ENCODE results near the gene ICE1.
"Not testable (repeated sequence)": the region's sequence is repeated elsewhere in the genome, so short reads cannot be mapped to it uniquely, and the experiment has no call there.

The ICE1 gene, protein sequence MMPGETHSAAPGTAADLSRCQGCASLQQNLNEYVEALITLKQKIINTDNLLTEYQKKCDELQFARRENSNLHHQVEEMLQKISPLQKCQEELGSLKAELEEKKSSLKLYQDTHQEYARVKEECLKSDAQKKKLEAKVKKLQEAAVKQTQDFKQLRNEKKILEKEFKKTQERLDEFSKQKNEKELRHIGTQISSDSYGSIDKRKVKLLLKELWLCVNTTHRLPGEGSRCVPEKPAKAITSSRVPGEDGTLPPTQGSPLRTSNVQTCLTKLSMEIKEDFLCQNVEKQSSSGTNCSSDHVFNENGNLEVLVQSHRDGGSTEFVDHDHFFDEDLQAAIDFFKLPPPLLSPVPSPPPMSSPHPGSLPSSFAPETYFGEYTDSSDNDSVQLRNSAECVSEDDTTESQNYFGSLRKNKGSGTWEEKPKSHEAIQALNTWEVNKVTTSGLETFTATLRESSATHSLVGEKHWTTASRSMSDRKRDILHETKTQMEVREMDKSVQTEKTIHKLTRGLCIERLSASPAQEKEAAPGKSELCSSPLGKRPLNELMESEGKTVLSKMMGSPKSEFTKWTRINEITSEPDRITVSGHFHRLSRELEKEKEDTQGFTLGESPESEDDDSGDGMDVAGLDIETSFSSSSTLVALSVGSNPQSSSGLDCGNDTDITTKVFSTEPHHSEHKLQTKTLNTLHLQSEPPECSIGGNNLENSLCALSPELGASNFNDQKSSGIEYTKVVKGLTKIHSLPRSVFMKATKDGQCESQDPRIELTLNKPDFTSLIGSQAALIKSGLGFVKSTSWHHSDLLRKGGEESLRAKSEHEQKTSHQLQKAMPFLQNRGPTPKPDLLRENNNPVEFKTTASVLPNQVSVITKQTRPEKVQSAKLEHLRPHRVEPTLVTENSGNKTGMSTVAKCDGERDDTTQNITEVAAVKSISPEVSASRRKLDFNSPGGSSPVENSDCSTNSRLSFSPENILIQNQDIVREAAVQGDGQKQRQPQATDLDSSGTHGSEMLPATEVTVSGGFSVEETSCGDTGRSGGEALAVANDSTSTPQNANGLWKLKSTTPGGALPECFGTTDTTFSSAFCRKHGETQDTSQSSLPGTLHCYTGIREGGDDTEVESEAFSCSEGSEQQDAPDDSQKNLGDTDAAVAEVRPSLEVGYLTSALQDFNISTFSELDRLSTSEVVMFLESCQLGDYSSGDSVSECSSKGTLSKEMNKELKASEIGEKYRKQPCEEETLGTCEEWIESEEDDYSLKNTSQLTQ (N-terminal part only)

DNA sequence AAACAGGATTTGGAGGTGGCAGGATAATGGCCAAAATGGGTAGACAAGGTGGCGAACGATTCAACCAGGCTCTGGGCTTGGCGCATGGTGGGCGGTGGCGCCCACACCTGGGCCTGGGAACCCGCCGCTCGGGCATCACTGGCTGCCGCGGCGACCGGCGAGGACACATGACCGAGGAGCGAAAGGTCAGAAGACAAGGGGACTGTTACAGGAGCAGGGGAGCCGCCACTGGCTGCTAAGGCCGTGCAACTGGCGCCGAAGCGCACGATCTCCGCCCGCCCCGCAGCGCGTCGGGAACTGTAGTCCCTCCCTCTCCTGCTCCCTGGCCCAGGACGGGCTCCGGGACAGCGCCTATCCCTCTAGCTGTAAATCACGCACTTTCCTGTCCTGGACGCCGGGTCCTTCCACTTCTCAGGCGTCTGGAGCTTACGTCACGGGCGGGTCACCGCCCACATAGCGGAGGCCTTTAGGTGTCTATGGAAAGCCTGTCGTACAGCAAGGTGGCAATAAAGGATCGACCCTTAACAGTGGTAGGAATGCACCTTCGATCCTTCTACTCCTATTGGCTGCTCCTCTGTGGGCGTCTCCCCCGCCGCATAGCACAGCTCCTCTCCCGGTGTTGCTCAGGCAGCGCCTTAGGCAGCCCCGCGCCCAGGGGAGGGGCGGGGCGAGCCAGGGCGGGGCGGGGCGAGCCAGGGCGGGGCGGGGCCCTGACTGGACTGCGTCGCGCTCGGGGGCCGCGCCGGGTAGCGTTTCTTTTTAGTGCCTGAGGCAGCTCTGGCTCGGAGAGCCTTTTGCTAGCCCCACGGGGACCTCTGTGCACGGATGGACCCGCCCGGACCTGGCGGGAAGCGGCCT lies at the start of gene ICE1:
TSS of gene ICE1 (plus strand) at position 717 of the 858 bp plus-strand sequence. CDS start 239 bp downstream, outside the sequence.
- DNase-seq (ENCODE audit: low spot score): peak; percentile 99

DNA sequence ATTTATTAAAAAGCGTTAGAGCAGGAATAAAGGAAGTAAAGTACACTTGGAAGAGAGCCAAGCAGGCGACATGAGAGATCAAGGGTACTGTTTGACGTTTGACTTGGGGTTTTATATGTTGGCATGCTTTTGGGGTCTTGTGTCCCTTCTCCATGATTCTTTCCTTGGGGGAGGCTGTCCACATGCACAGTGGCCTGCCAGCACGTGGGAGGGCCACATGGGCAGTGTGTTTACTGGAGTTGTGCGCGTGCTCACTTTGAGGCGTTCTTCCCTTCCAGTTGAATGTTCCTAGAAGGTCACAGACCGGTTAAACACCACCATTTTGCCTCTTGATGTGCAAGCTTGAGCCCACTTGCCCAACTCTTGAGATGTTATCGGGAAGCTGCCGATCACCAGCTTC lies 49.5 kb upstream of the ICE1 start:
- no peak for DNase-seq (ENCODE audit: low spot score)

DNA sequence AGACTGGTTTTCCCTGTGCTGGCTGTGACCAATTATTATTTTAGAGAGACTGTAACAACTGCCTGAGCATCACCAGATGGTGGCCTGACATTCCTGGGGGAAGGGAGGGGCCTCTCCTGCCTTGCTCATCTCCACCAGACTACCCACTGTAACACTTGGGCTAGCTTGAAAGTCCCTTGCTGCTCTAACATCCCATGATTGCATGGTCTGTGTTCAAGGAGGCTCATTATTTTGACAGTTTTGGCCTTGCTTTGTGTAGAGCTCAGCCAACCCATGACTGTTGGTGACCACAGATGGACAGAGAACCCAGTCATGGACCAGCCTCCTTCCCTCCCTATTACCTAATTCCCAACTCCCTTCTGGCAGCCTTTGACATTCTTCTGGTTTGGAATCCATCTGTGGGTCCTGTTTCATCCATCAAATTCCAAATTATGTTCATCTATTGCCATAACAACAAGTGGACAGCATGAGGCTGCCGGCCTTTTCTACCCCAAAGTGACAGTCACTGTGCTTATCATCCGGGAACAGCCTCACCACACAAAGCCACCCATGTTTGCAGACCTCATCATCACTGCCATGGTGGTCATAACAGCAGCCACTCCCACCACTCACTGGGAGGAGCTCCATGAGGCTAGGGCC lies 49.0 kb upstream of the ICE1 start:
- no peak for DNase-seq (ENCODE audit: low spot score)

DNA sequence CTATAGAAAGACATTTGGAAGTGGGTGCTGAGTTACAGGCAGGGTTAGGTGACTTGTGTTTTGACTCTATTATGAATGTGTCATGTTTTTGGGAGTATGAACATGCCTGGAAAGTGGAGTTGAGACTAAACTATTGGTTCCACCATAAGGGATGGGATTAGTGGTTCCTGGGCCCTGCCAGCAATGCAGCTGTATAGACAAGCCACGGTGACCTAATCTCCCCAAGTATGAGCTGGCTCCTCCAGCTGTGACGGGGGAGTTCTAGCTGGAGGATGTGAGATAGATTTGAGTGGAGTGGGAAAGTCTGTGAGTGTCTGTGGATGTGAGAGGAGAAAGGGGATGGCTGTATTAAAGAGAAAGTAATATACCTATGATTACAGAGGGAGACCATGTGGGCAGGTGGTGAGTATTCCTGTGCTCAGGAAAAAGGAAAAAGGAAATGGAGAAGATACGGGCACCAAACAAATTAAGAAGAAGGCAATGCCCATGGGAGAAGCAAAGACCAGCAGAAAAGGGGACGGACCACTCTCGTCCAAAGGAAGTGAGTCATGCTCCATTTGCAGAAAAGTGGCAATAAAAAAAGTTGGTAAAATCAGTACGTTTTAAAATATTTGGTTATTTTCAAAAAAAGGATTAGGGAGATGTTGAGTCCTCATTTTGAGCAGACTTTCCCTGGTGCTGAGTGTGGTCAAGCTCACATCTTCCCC lies 48.3 kb upstream of the ICE1 start:
- no peak for DNase-seq (ENCODE audit: low spot score)

DNA sequence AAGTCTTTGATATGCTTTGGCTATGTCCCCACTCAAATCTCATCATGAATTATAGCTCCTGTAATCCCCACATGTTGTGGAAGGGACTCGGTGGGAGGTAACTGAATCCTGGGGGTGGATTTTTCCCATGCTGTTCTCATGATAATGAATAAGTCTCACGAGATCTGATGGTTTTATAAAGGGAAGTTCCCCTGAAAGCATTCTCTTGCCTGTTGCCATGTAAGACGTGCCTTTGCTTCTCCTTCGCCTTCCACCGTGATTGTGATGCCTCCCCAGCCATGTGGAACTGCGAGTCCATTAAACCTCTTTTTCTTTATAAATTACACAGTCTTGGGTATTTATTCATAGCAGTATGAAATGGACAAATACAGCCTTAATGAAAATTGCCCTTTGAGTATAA lies 44.7 kb upstream of the ICE1 start:
- DNase-seq (ENCODE audit: low spot score): no peak

DNA sequence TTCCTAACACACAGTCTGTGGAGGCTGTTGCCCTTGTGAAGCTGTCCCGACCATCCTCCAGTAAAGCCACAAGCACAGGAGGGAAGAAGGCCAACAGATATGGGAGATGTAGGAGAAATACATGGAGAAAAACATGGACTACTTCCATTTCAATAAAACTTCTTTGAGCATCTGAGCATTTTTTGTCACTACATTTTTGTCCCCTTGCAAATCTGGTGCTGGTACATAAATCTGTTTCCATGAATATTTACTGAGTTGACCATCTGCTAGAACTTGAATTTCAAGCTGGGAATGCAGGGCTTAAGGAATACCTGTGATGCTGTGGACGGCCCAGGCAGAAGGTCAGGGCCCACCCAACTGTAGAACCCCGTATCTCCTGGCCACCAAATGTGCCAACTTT lies 43.9 kb upstream of the ICE1 start:
- no peak for DNase-seq (ENCODE audit: low spot score)

DNA sequence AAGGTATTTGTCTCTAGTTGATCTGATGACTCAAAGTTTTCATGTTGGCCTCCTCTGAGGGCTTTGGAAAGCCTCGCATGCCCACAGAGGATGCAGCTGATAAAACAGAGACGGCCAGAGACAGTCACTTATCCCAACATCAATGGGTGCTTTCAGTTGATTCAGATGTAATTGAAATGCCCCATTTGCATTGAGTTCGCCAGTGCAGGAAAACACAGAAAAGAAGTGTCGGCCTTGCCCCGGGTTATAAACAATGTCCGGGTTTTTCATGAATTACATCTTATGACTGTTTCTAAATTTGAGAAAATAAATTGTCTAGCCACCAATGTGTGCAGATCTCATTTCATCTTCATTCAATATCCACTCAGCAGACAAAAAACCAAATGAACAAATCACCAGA lies 42.2 kb upstream of the ICE1 start:
- no peak for DNase-seq (ENCODE audit: low spot score)

DNA sequence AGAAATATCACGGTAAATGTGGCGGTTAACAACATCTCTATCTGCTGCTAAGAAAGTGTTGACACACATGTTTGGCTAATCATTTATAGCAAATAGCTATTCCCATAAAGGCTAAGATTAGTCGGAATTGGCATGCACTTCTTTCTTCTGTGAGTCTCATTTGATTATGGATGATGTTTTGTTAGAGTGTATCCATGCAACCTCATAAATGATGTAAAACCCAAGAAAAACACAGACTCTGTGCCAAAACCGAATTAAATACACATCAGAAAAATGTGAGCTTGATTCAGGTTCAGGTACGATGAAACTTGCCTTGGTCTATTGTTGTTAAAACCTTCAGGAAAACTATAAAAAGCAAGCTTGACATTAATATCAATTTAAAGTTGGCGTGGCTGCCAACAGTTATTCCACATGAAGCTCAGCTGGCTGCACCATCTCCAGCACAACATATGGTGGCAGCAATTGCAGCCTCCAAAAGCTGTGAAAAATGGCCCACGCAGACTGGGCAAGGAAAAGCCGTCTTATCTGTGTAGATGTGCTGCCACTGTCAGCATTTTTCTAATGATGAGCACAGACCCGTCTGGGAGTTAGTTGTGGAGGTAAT lies 41.1 kb upstream of the ICE1 start:
- peak; percentile 9 for DNase-seq (ENCODE audit: low spot score)

DNA sequence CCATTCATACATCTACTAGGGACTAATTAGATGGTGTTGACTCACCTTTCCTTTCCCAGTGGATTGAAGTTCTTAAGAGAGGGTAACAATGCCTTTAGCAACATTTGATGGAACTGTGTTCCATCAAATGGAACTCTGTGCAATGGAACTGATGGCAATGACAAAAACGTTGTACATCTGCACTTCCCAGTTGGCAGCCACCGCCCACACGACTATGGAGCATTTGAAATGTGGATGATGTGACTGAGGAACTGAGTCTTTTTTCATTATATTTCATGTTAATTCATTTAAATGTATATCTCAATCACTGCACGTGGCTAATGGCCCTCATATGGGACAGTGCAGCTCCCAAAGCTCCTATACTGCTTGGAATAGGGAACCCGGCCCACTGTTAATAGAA lies 39.0 kb upstream of the ICE1 start:
- no peak for DNase-seq (ENCODE audit: low spot score)

DNA sequence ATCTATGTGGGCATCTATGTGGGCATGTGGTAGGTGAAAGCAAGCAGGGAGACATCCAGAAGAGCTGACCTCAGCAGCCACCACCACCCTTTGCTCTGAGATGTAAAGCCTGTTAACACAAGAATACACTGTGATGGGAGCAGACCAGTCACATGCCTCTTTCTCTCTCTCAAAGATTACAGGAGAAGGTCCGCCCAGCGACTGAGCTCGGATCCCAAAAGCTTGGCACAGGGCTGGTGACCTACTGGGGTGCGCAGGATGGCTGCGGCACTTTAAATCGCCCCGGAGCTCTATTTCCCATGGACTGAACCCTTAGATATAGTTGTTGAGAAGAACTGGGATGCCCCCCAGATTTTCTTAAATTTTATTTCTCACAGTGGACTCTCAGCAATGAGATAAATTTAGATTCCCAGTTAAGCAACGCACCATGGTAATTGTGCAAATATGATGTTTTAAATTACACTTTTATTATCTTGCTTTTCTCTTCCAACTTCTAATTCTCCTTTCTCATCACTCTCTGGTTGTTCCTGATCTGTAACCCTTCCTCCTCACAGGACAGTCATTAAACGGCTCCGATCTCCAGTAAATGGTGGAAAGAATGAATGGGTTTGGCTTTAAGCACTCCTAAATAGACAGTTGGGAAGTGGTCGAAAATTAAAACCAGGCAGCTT lies 37.7 kb upstream of the ICE1 start:
- DNase-seq (ENCODE audit: low spot score): no peak

DNA sequence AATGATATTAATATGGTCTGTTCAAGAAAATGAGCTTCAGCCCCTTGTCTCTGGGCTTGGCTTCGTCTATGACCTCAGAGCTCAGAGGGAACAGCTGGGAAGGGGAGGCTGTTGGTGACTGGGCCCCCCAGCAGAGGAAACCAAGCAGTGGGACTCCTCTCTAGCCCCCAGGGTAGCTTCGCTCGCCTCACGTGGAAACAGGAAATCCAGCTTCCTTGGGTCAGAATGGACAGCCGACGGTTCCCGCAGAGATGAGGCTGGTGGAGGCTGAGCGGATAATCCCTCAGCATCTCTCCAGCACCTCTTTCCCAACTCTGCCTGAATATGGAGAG lies 37.2 kb upstream of the ICE1 start:
- no peak for DNase-seq (ENCODE audit: low spot score)

DNA sequence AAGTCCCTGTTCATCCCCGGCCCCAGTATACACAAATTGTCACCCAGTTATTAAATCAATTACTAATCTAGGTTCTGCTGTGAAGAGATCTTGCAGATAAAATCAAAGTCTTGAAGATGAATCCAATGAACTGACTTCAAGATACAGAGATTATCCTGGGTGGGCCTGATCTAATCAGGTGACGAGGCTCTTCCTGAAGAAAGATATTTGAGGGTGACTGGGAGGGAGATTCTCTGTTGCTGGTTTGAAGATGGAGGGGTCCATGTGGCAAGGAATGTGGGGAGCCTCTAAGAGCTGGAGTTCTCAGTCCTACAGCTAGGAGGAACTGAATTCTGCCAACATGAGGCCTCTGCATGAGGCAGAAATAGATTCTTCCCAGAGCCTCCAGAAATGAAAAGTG lies 36.1 kb upstream of the ICE1 start:
- DNase-seq (ENCODE audit: low spot score): no peak

DNA sequence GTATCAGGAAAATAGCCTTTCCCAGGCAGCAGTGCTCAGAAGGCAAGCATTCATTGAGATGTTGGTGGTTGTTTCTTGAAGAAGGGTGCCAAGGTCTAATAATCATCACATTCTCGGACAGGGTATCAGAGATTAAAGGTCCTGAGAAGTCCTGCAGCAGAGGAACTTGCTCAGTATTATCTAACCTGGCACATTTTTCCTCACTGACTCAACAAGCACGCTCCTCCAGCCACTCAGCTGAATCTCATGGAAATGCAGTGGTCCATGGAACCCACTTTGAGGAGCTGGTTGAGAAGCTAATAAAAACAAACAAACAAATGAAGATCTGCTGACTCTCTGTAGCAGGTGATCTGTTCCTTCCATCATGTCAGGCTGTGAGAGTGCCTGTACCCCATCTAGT lies 35.3 kb upstream of the ICE1 start:
- DNase-seq (ENCODE audit: low spot score): peak; percentile 76

DNA sequence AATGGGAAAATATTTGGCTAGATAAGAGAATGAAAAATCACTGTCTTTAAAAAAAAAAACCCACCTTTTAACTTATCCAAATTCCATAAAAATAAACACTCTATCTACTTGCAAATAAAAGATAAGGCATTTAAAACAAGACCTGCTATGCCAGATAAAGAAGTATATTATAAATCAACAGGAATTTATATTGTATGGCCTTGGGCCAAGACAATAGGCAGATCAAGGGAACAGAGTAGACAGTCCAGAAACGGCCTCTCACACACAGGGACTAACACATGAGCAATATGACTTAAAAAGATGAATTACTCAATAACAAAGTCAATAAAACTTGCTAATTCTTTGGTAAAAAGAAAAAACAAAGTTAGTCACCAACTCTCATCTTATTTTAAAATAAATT lies 34.7 kb upstream of the ICE1 start:
- DNase-seq (ENCODE audit: low spot score): no peak

DNA sequence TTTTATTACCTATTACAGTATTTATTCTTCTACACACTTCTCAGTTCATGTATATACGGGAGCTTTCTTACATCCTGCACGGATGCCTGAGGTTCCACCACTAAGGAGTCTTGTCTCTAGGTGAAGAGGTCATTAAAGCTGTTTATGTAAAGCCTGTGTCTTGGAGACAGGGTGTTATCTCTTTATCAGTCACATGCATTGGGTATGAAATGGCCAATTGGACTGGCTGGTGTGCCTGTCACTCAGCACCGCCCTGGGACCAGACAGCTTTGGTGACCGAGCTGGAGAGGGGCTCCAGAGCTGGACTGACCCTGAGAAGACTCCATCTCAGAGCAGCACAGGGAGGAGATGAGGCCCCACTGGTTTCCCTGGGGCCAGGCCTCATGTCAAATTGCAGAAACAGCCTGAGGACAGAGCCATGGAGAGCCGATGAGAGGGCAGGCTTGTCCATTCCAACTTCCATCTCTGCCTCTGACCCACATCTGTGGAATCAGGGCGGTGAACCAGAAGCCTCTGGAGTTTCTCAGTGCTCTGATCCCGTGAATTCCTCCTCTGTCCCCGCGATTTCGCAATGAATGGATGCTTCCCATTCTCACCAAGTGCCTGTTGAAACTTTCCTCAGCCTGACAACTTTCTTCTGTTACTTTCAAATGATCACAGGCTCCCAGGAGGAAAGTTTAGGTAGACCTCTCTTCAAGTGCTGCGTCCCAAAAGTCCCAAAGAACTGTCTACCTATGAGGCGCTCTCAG lies 32.2 kb upstream of the ICE1 start:
- DNase-seq (ENCODE audit: low spot score): not testable (repeated sequence)

DNA sequence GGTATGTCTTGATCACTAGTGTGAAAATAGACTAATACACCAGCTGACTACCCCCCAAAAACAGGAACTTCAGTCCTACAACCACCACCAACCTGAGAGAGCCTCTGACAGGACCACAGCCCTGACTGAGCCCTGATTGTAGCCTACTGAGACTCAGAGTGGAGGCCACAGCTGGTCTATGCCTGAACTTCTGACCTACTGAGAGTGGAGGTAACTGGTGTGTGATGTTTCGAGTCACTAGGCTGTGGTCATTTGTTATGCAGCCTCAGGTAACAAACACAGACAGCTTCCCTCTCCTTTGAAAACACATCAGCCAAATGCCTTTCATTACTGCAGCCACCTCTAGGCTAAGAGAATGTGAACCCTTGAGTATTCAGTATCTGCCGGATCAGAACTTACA lies 30.0 kb upstream of the ICE1 start:
- DNase-seq (ENCODE audit: low spot score): peak; percentile 3

DNA sequence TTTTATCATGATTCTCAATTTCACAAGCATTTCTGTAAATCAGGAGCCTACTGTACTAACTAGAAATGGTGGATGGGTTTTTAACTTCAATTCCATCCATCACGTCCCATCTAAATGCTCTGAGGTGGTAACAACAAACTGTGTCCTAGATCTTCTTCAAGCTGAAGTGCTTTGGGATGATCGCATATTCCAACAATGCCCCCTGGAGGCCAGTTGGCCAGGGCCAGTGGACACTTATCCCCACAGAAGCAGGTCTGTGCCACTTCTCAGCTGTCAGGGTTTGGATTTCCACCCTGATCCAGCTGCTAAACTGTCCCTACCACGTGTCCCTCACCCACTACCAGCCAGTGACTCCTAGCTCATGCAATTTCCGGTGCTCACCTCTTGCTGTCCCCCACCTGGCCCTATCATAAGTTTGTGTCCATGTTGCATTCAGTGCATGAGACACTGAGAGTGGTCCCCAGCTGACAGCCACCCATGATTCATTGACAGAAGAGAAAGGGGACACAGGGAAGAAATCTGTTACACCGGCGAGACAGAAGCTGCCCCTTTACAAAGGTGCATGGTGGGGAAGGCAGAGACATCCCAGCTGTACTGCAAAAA lies 28.0 kb upstream of the ICE1 start:
- peak; percentile 61 for DNase-seq (ENCODE audit: low spot score)

DNA sequence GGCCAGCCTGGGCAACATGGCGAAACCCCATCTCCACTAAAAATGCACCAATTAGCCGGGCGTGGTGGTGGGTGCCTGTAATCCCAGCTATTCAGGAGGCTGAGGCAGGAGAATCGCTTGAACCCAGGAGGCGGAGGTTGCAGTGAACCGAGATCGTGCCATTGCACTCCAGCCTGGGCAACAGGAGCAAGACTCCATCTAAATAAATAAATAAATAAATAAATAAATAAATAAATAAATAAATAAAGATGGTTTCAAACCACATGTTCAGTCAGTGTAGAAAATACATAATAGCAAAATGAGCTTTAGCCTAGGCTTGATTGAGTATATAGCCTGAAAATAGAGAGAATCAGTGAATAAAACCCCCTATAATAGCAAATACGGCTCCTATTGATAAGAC lies 27.4 kb upstream of the ICE1 start:
- DNase-seq (ENCODE audit: low spot score): not testable (repeated sequence)
